Hepatocyte (in vitro differentiated cells): ENCODE results near the gene CWF19L2.

Source experiments
- CTCF ChIP-seq: fragments of 200-600 bp; sonication (generic); IDR thresholded peaks from 2 replicates; pipeline ENCODE4 v1.5.1; 2016; ENCODE audit warnings: antibody characterized with exemption, mild to moderate bottlenecking; ENCODE audit not compliant: poor library complexity
- EZH2 ChIP-seq: fragments of 200-600 bp; sonication (generic); IDR thresholded peaks from 2 replicates; pipeline ENCODE4 v1.6.1; 2016; ENCODE audit warnings: antibody characterized with exemption, mild to moderate bottlenecking, borderline replicate concordance
- EZH2phosphoT487 ChIP-seq: fragments of 200-600 bp; sonication (generic); IDR thresholded peaks from one replicate; pipeline ENCODE4 v1.6.1; 2018; ENCODE audit warnings: antibody characterized with exemption, mild to moderate bottlenecking, low read depth, moderate library complexity; ENCODE audit not compliant: unreplicated experiment, severe bottlenecking

GRCh38 chr11:107392611-107393010 is 65.0 kb downstream of the CWF19L2 start:
- TF ChIP-seq CTCF (no peak), EZH2 (no peak), EZH2phosphoT487 (no peak)
